KMS-11 (cell line): ENCODE measurements around the gene ARHGAP35.

Source experiments
- H2AFZ ChIP-seq: fragments of 200-600 bp; sonication (generic); 2 replicates; pipeline ENCODE4 v1.6.1; 2016; ENCODE audit warnings: antibody characterized with exemption, mixed run types, low read depth
- H3K27ac ChIP-seq: fragments of 200-600 bp; sonication (generic); 2 replicates; pipeline ENCODE4 v1.6.1; 2016; ENCODE audit warnings: mild to moderate bottlenecking, mixed run types
- H3K27me3 ChIP-seq: fragments of 200-600 bp; sonication (generic); 2 replicates; pipeline ENCODE4 v1.6.1; 2017; ENCODE audit warnings: mild to moderate bottlenecking, low read depth, mixed run types, moderate library complexity; ENCODE audit not compliant: insufficient read depth
- H3K36me3 ChIP-seq: fragments of 200-600 bp; sonication (generic); 2 replicates; pipeline ENCODE4 v1.6.1; 2017; ENCODE audit warnings: mild to moderate bottlenecking, mixed run types; ENCODE audit not compliant: insufficient read depth
- H3K4me1 ChIP-seq: fragments of 200-600 bp; sonication (generic); 2 replicates; pipeline ENCODE4 v1.6.1; 2016; ENCODE audit warnings: mild to moderate bottlenecking, low read depth, mixed run types; ENCODE audit not compliant: poor library complexity, severe bottlenecking
- H3K4me2 ChIP-seq: fragments of 200-600 bp; sonication (generic); 2 replicates; pipeline ENCODE4 v1.7.0; 2016; ENCODE audit warnings: mild to moderate bottlenecking, mixed run types
- H3K4me3 ChIP-seq: fragments of 200-600 bp; sonication (generic); IDR thresholded peaks from 2 replicates; pipeline ENCODE4 v1.6.1; 2017; ENCODE audit warnings: low read depth, low read length, mixed read lengths; ENCODE audit not compliant: insufficient read depth
- H3K79me2 ChIP-seq: fragments of 200-600 bp; sonication (generic); 2 replicates; pipeline ENCODE4 v1.6.1; 2016; ENCODE audit warnings: low read depth, mixed run types; ENCODE audit not compliant: insufficient read depth
- H3K9ac ChIP-seq: fragments of 200-600 bp; sonication (generic); 2 replicates; pipeline ENCODE4 v1.6.1; 2016; ENCODE audit warnings: mild to moderate bottlenecking, mixed run types
- H4K20me1 ChIP-seq: fragments of 200-600 bp; sonication (generic); 2 replicates; pipeline ENCODE4 v1.6.1; 2016; ENCODE audit warnings: mild to moderate bottlenecking, mixed run types; ENCODE audit not compliant: insufficient read depth
- CTCF ChIP-seq: fragments of 200-600 bp; sonication (generic); conservative IDR thresholded peaks from 2 replicates; pipeline ENCODE4 v1.6.1; 2017; ENCODE audit warnings: low read depth, mild to moderate bottlenecking, antibody characterized with exemption, low read length, moderate library complexity, mixed read lengths

The ARHGAP35 gene

DNA sequence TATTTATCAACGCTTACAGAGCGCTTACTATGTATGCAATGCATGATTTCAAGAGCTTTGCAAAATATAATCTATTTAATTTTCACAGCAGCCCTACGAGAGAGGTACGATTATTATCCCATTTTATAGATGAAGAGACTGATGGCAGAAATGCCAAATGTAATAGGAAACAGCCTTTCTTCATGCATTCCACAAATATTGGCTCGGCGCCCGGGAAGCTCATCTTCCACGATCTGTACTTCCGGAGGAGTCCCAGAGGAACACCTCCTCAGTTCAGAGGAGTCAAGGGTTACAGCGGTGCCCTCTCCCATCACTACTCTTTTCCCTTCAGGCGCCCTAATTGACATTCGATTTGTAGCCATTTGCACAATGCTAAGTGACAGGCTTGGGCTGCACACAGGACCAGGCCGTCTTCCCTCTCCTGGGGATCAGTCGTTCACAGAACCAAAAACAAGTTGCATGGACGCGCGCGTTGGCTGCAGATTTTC, 1.1 kb upstream of the ARHGAP35 start:
- no peaks in the 10 kb centered on the region for H3K36me3 ChIP-seq
- peak overlapping the region; percentile 95 for H3K9ac ChIP-seq
- peak overlapping the region; percentile 82; the same call in 1 of the 2 replicates for H2AFZ ChIP-seq
- H3K27ac ChIP-seq: peak overlapping the region; percentile 98
- H3K4me3 ChIP-seq: no peak overlapping the region
- H3K4me1 ChIP-seq: peaks cover 32% of the 10 kb centered on the region
- no peaks in the 10 kb centered on the region for H4K20me1 ChIP-seq
- no peak for TF ChIP-seq CTCF
- peak overlapping the region; percentile 89 for H3K4me2 ChIP-seq
- H3K27me3 ChIP-seq: no peaks in the 10 kb centered on the region
- H3K79me2 ChIP-seq: peaks cover 33% of the 10 kb centered on the region

DNA sequence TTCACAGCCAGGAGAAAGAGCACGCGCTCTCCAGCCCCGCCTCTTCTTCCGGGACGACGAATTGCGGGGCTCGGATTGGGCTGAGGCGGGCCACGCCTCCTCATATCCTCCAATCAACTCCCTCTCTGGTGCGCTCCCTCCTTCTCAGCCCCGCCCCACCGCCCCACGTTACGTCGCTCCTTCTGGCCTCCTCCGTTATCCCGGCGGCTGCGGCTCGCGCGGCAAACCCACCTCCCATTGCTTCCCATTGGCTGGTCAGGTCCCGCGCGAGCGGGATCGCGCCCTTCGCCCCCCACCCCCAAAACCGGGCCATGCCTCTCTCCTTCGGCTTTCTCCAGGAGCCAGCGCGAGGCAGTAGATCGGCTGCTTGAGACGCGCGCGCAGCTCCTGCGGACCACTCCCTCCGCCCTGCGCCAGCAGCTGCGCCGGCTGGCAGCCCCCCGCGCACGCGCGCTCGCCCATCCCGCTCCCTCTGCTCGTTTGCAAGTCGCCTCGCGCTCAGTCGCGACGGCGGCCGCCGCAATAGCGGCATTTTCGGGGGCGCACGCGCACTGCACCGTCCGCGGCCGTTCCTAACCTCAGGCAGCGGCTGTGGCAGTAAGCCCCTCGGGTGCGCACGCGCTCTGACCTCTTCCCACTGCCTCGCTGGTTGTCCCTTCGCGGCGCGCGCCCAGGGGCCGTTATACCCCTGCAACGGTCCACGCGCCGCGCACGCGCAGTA, 512 bp upstream of the ARHGAP35 start:
- Histone ChIP-seq H4K20me1 (no peaks in the 10 kb centered on the region), H2AFZ (peak overlapping the region; percentile 82; the same call in 1 of the 2 replicates), H3K36me3 (peaks cover under 1% of the 10 kb centered on the region; the same call in 1 of the 2 replicates), H3K4me3 (no peak overlapping the region), H3K27ac (peak overlapping the region; percentile 98), H3K4me1 (peaks cover 37% of the 10 kb centered on the region), H3K27me3 (no peaks in the 10 kb centered on the region), H3K4me2 (peak overlapping the region; percentile 89), H3K9ac (peak overlapping the region; percentile 95), H3K79me2 (peaks cover 40% of the 10 kb centered on the region)
- no peak for TF ChIP-seq CTCF

DNA sequence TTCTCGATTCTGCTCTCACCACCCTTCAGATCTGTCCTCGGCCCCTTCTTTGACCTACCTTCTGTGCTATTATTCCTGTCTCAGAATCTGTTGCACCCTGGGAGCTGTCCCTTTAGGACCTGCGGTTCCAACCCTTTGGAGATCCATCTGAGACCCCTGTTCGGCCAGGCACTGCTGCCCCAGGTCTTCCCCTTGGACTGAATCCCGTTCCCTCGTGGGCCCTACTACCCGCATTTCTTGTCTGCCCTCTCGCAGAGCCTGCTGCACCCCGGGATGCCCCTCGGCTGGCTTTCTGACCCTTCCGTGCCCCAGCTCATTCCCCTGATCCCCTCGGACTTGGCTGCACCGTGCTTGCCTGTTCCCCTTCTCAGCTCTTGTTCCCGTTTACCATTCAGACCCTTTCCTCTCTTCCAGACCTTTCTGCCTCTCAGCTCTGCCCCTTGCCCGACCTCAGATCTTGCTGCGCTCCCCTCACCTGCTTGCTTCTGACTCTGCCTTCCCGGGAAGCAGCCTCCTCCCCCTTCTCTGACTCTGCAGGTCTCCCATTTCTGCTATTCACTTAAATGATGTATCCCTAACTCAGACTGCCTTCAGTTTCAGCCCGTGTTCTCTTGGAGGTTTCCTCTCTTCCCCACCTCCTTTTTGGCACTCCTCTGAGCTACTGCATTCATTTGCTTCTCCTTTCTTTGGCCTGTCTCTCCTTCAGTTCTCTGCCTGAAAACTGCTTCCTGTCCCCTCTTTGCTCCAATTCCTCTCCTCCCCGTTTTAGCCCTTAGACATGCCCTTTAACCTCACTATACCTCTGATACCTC, 1.1 kb downstream of the ARHGAP35 start:
- peaks cover 49% of the 10 kb centered on the region for H3K4me1 ChIP-seq
- no peaks in the 10 kb centered on the region; the same call in 1 of the 2 replicates for H4K20me1 ChIP-seq
- H3K4me2 ChIP-seq: peak overlapping the region; percentile 77
- H3K79me2 ChIP-seq: peaks cover 56% of the 10 kb centered on the region
- H3K36me3 ChIP-seq: peaks cover 4% of the 10 kb centered on the region; the same call in 1 of the 2 replicates
- TF ChIP-seq CTCF: no peak
- H3K27ac ChIP-seq: peak overlapping the region; percentile 23; the same call in 1 of the 2 replicates
- H3K4me3 ChIP-seq: no peak overlapping the region
- peak overlapping the region; percentile 57; the same call in 1 of the 2 replicates for H3K9ac ChIP-seq
- H3K27me3 ChIP-seq: no peaks in the 10 kb centered on the region
- peak overlapping the region; percentile 34; the same call in 1 of the 2 replicates for H2AFZ ChIP-seq

DNA sequence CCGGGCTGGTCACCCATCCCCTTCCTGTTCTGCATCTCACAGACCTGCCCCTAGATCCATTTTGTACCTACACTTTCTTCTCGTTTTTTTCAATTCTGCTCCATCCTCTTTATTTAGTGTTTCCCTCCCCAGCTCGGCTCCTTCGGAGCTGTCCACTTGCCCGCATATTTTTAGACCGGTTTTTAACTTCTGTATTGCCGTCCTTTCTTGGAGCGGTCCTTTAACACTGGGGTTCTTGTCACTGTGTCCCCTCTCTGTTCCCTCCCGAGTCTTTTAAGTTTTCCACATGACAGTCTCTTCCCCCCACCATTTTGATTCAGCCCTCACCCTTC, 1.7 kb downstream of the ARHGAP35 start:
- Histone ChIP-seq H3K36me3 (peaks cover 4% of the 10 kb centered on the region; the same call in 1 of the 2 replicates), H4K20me1 (no peaks in the 10 kb centered on the region; the same call in 1 of the 2 replicates), H3K9ac (peak overlapping the region; percentile 57; the same call in 1 of the 2 replicates), H3K4me1 (peaks cover 53% of the 10 kb centered on the region), H3K27me3 (no peaks in the 10 kb centered on the region), H3K27ac (no peak overlapping the region), H3K79me2 (peaks cover 61% of the 10 kb centered on the region), H2AFZ (no peak overlapping the region), H3K4me3 (no peak overlapping the region), H3K4me2 (peak overlapping the region; percentile 77)
- no peak for TF ChIP-seq CTCF
